GM20000 (cell line): ENCODE results near the gene RANBP17.

ENCODE experiments used
- DNase-seq: peaks from one replicate; pipeline ENCODE4 v3.0.0; 2012; ENCODE audit warnings: low spot score
- TF ChIP-seq, protein P1 (sequence below): IDR thresholded peaks from 2 replicates; pipeline ENCODE4 v1.5.1; 2012; ENCODE audit warnings: mild to moderate bottlenecking, control low read depth; ENCODE audit errors: extremely low read depth, missing control alignments

Gene RANBP17

GRCh38 chr5:170861917-170862766 is at the start of gene RANBP17:
RANBP17 (plus strand) TSS chr5:170862018.
- peak; percentile 80 for DNase-seq
- TF ChIP-seq, protein P1, sequence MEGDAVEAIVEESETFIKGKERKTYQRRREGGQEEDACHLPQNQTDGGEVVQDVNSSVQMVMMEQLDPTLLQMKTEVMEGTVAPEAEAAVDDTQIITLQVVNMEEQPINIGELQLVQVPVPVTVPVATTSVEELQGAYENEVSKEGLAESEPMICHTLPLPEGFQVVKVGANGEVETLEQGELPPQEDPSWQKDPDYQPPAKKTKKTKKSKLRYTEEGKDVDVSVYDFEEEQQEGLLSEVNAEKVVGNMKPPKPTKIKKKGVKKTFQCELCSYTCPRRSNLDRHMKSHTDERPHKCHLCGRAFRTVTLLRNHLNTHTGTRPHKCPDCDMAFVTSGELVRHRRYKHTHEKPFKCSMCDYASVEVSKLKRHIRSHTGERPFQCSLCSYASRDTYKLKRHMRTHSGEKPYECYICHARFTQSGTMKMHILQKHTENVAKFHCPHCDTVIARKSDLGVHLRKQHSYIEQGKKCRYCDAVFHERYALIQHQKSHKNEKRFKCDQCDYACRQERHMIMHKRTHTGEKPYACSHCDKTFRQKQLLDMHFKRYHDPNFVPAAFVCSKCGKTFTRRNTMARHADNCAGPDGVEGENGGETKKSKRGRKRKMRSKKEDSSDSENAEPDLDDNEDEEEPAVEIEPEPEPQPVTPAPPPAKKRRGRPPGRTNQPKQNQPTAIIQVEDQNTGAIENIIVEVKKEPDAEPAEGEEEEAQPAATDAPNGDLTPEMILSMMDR: no peak

- TF ChIP-seq, protein P1: no peak
- no peak for DNase-seq
Measured at GRCh38 chr5:170813231-170813630, 48.6 kb upstream of the RANBP17 start.

DNA sequence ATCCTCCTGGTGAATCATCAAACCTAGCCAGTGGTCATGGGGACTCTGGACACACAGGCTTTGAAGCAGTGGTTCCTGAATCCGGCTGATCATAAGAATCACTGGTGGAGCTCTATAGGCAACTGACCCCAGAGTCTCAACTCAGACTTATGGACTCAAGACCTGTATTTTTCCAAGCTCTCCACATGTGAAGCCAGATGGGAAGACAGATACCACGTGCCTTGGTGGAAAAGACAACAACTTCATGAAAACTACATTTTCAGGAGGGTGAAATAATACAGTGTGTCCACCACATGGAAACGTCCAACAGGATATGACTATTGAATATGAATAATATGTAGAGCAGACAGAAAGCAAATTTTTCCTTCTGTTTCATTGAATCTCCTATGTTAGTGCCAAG is 44.6 kb upstream of the RANBP17 start:
- TF ChIP-seq, protein P1: no peak
- DNase-seq: no peak

DNA sequence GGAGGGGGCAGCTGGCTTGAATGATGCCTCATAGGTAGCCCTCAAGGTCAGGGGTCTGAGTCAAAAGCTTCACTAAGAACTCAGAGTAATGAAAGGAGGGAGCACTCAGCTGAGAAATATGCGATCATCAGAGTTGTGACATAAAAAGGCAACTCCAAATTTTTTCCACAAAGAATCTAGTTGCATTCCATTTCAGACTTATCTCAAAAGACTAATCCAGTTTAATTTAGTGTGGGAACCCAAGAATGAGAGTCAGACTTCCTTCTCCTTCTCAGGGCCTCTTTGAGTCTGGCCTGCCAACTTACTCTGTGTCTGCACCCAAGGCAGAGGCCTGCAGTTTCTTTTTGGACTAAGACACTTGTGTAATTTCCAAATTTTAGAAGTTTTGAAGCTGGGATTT is 43.6 kb upstream of the RANBP17 start:
- no peak for DNase-seq
- TF ChIP-seq, protein P1: no peak

GRCh38 chr5:170819824-170820223 is 42.0 kb upstream of the RANBP17 start:
- TF ChIP-seq, protein P1: no peak
- no peak for DNase-seq

DNA sequence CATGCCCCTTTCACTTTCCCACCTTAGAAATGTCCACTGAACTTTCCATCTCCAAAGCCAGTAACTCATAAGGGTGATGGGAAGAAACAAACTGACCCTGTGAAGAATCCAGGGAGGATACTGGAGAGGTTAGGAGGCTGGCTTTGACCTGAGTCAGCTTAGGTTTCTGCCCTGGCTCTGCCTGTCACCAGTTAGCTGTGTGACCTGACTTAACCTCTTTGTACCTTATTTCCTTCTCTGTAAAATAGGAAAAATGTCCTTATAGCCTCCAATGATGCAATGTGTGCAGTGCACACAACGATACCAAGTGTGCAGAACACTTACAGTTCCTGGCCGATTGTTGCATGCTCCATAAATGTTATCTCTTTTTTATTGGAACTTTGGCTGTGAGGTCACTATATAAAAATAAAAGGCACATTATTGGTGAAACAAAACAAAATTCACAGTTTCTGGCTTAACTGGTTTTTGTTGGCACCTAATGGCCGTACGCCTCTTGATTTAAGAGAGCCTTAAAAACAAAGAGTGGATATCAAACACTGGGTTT is 40.5 kb upstream of the RANBP17 start:
- DNase-seq: no peak
- TF ChIP-seq, protein P1: no peak

GRCh38 chr5:170826117-170826516 is 35.7 kb upstream of the RANBP17 start:
- TF ChIP-seq, protein P1: no peak
- no peak for DNase-seq
